Stimulated activated naive CD8-positive, alpha-beta T cell treated with anti-CD3 and anti-CD28 coated beads, Interleukin-15, amount 100 ng/mL, for 72 hours (primary cell): ENCODE data around the gene ZBTB39.
"Not testable (repeated sequence)": the region's sequence is repeated elsewhere in the genome, so short reads cannot be mapped to it uniquely, and the experiment has no call there.

ENCODE experiments used
- ATAC-seq: fragments of 150-1000 bp; cut with Tn5 transposase; 2 replicates; pipeline ENCODE4 v1.10.0; 2021; ENCODE audit warnings: mild to moderate bottlenecking, moderate library complexity
- DNase-seq, 2 donors: peaks; one replicate each; pipeline ENCODE4 v3.0.0; 2021 to 2022
- H3K27ac Mint-ChIP-seq, 2 donors: one replicate each; pipeline ENCODE4 v1.8.0; 2022; ENCODE audit warnings: mild to moderate bottlenecking in 2 of 2, mixed read lengths in 2 of 2, moderate library complexity in 2 of 2
- H3K27me3 Mint-ChIP-seq: one replicate; pipeline ENCODE4 v1.8.0; 2022; ENCODE audit warnings: mixed read lengths
- H3K4me1 Mint-ChIP-seq: one replicate; pipeline ENCODE4 v1.8.0; 2022; ENCODE audit warnings: mild to moderate bottlenecking, mixed read lengths
- H3K4me3 Mint-ChIP-seq, 2 donors: one replicate each; pipeline ENCODE4 v1.8.0; 2022; ENCODE audit warnings: mild to moderate bottlenecking in 2 of 2, mixed read lengths in 2 of 2, moderate library complexity in 1 of 2
- H3K9me3 Mint-ChIP-seq, 2 donors: one replicate each; pipeline ENCODE4 v1.8.0; 2022; ENCODE audit warnings: mixed read lengths in 2 of 2

The ZBTB39 gene

DNA sequence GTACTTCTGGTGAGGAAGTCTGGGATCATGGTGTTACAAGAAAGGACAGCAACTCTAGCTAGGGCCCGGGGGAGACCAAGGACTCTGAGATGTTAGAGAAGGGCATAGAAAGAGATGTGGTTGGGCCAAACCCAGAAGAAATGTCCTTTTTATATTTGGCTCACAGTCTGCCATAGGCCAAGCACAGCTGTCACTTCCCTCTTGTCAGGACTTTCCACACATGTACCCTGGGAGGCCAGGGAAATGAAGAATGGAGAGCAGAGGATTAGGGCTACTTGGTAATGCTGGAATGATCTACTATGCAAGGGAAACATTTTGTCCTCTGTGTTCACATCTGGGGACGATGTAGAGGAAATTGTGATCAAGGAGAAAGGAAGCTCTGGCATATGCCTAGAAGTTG is 34.4 kb upstream of the ZBTB39 start:
- ATAC-seq (no peak), DNase-seq (no peak)
- peaks cover 7% of the 10 kb centered on the region for H3K4me1 Mint-ChIP-seq
- H3K27ac Mint-ChIP-seq, result no peak overlapping the region
- H3K4me3 Mint-ChIP-seq, result no peak overlapping the region
- no peaks in the 10 kb centered on the region for H3K27me3 Mint-ChIP-seq
- no peaks in the 10 kb centered on the region for H3K9me3 Mint-ChIP-seq

- H3K27me3 Mint-ChIP-seq, result no peaks in the 10 kb centered on the region
- H3K4me3 Mint-ChIP-seq, result no peak overlapping the region
- no peak overlapping the region for H3K27ac Mint-ChIP-seq
- DNase-seq, result no peak
- no peaks in the 10 kb centered on the region for H3K9me3 Mint-ChIP-seq
- H3K4me1 Mint-ChIP-seq, result peaks cover 2% of the 10 kb centered on the region
- ATAC-seq, result no peak
These were observed 33.9 kb upstream of the ZBTB39 start for GRCh38 chr12:57040211-57040610.

DNA sequence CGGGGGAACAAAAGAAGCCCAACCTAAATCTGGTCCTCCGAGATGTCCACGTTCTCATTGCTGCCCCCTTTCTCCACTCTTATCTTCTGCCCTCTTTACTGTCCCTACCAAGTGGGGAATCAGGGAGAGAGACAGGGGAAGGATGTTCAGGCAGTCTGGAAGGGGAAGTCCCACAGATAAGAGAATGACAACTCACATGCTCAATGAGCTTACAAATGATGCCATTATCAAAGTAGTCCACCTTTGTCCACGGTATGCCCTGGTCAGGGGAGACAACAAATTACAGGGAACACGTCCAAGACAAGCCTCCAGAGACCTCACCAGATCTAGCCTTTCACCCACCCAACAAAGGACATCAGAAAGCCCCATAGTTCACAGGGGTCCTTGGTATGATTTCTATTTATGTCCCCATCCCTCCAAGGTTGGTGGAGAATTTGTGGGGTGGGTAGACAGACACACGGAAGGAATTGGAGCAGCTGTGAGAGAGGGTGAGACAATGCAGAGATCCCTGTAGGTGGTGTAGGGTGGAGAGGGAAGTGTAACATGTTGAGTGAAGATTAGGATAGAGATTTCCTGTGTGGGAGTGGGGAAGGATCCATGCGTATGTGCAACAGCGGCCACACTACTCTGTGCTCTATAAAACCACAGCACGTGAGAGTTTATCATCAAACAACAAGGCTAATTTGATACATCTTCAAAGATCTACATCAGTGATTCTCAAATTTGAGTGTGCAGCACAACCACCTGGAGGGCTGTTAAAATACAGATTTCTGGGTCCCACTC is 32.9 kb upstream of the ZBTB39 start:
- no peaks in the 10 kb centered on the region for H3K9me3 Mint-ChIP-seq
- H3K4me3 Mint-ChIP-seq, result no peak overlapping the region
- no peak for ATAC-seq
- H3K27me3 Mint-ChIP-seq, result no peaks in the 10 kb centered on the region
- DNase-seq, result no peak
- no peak overlapping the region for H3K27ac Mint-ChIP-seq
- H3K4me1 Mint-ChIP-seq, result no peaks in the 10 kb centered on the region

- no peaks in the 10 kb centered on the region for H3K27me3 Mint-ChIP-seq
- ATAC-seq (no peak), DNase-seq (no peak)
- H3K9me3 Mint-ChIP-seq, result no peaks in the 10 kb centered on the region
- H3K4me1 Mint-ChIP-seq, result no peaks in the 10 kb centered on the region
- no peak overlapping the region for H3K27ac Mint-ChIP-seq
- H3K4me3 Mint-ChIP-seq, result no peak overlapping the region
These were observed 30.9 kb upstream of the ZBTB39 start for GRCh38 chr12:57037264-57037663.

GRCh38 chr12:57033431-57033830 is 27.1 kb upstream of the ZBTB39 start:
- H3K27me3 Mint-ChIP-seq, result no peaks in the 10 kb centered on the region
- no peak overlapping the region for H3K4me3 Mint-ChIP-seq
- peaks cover 19% of the 10 kb centered on the region for H3K4me1 Mint-ChIP-seq

DNA sequence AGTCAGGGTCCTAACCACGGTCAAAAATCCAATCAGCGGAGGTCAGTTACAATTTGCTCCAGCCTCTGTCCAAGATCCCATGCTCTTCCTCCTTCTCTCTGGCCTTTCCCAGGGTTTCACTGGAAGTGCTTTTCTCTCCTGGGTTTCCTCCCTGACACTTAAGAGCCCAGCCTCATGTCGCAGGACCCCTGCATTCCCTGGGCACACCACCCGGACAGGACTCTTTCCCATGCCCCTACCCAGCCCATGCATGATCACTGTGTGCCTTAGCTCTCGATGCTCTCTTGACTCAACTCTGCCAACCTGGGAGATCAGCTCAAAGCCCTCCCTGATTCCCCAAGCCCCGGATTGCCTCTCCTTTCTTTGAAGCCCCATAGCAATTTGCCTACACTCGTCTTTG is 25.4 kb upstream of the ZBTB39 start:
- ATAC-seq (no peak), DNase-seq (no peak)
- no peaks in the 10 kb centered on the region for H3K9me3 Mint-ChIP-seq
- peaks cover 32% of the 10 kb centered on the region for H3K4me1 Mint-ChIP-seq
- peak overlapping the region in 1 of 2 donors; percentile 28 for H3K27ac Mint-ChIP-seq
- no peaks in the 10 kb centered on the region for H3K27me3 Mint-ChIP-seq
- no peak overlapping the region for H3K4me3 Mint-ChIP-seq

More at GRCh38 chr12:57033431-57033830, 27.1 kb upstream of the ZBTB39 start:
- no peaks in the 10 kb centered on the region for H3K9me3 Mint-ChIP-seq
- peak overlapping the region in 1 of 2 donors; percentile 63 for H3K27ac Mint-ChIP-seq
- no peak for ATAC-seq
- no peak for DNase-seq

DNA sequence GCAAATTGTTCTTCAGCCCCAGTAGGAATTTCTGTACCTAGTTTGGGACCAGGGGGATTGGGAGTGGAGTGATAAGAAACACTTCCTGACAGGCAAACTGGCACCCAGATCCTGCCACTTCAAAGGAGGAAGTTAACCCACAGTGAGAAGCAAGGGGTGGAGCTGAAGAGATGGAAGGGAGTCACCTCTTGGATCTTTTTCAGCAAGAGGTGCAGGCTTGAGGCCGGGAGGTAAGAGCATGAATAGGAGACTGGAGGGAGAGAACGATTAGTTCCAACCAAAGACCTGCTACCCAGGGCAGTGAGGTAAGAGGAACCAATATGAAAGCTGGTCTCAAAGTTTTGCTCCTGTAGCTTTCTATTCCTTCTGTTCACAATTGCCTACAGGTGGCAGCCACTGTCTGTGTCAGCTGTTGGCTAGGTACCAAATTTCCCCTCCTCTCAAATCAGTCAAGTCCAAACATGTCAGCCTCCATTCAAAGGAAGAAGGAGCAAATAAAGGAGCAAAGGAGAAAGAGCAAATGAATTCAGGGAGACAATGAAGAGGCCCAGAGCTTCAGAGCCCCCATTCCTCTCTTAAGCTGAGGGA is 24.9 kb upstream of the ZBTB39 start:
- peak overlapping the region; percentile 50 to 86 for H3K27ac Mint-ChIP-seq
- peak in 1 of 2 donors; percentile 26 for DNase-seq
- H3K9me3 Mint-ChIP-seq, result no peaks in the 10 kb centered on the region
- peaks cover 38% of the 10 kb centered on the region for H3K4me1 Mint-ChIP-seq
- ATAC-seq, result peak; percentile 75
- no peaks in the 10 kb centered on the region for H3K27me3 Mint-ChIP-seq
- peak overlapping the region; percentile 11 to 18 for H3K4me3 Mint-ChIP-seq

- H3K27me3 Mint-ChIP-seq, result no peaks in the 10 kb centered on the region
- H3K9me3 Mint-ChIP-seq, result no peaks in the 10 kb centered on the region
- ATAC-seq (no peak), DNase-seq (no peak)
- peaks cover 41% of the 10 kb centered on the region for H3K4me1 Mint-ChIP-seq
- no peak overlapping the region for H3K4me3 Mint-ChIP-seq
- H3K27ac Mint-ChIP-seq, result no peak overlapping the region
These were observed 23.1 kb upstream of the ZBTB39 start for GRCh38 chr12:57029457-57029856.

GRCh38 chr12:57027805-57028153 is 21.4 kb upstream of the ZBTB39 start:
- no peaks in the 10 kb centered on the region for H3K27me3 Mint-ChIP-seq
- ATAC-seq (no peak), DNase-seq (no peak)
- peak overlapping the region in 1 of 2 donors; percentile 4 for H3K4me3 Mint-ChIP-seq
- H3K9me3 Mint-ChIP-seq, result no peaks in the 10 kb centered on the region
- H3K4me1 Mint-ChIP-seq, result peaks cover 41% of the 10 kb centered on the region
- peak overlapping the region; percentile 7 to 87 for H3K27ac Mint-ChIP-seq

- ATAC-seq, result no peak
These were observed 20.9 kb upstream of the ZBTB39 start for GRCh38 chr12:57027011-57027804.

GRCh38 chr12:57025196-57025595 is 18.9 kb upstream of the ZBTB39 start:
- no peaks in the 10 kb centered on the region for H3K9me3 Mint-ChIP-seq
- ATAC-seq (no peak), DNase-seq (no peak)
- peaks cover 22% of the 10 kb centered on the region for H3K4me1 Mint-ChIP-seq
- no peak overlapping the region for H3K27ac Mint-ChIP-seq
- no peaks in the 10 kb centered on the region for H3K27me3 Mint-ChIP-seq
- H3K4me3 Mint-ChIP-seq, result no peak overlapping the region

More at GRCh38 chr12:57027011-57027804, 20.9 kb upstream of the ZBTB39 start:
- Mint-ChIP-seq H3K4me3 (peak overlapping the region; percentile 4 to 14), H3K27me3 (no peaks in the 10 kb centered on the region), H3K4me1 (peaks cover 41% of the 10 kb centered on the region), H3K9me3 (no peaks in the 10 kb centered on the region), H3K27ac (peak overlapping the region; percentile 15 to 87)
- DNase-seq, result no peak

- Mint-ChIP-seq H3K4me1 (peaks cover 14% of the 10 kb centered on the region), H3K27ac (peak overlapping the region in 1 of 2 donors; percentile 44)
- H3K27me3 Mint-ChIP-seq, H3K4me3 Mint-ChIP-seq, ATAC-seq, DNase-seq, H3K9me3 Mint-ChIP-seq: not testable (repeated sequence)
These were observed 16.0 kb upstream of the ZBTB39 start for GRCh38 chr12:57022324-57022723.

DNA sequence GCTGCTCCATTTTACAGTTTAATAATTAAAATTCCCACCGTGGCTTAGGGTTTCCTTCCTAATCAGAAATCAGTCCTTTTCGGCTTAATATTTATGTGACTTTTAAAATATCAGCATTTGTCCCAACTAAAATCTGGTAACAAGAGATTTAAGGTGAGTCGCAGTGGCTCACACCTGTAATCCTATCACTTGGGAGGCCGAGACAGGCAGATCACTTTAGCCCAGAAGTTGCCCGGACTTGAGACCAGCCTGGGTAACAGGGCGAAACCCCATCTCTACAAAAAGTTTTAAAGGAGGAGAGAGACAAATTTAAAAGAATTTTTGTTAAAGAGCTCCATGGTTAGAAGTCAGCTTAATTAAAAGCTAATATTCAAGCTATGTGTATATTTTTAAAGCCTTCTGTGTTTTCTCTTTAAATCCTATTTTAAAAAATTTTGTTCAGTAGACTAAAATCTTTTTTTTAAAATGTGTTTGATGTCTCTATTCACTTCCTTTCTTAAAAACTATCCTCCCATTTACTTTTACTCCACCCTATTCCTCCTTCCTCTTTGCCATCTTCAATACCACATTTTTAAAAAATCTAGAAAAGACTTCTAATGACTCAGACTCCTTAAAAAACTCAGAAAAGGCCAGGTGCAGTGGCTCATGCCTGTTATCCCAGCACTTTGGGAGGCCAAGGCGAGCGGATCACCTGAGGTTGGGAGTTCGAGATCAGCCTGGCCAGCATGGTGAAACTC is 13.8 kb upstream of the ZBTB39 start:
- H3K9me3 Mint-ChIP-seq, result no peaks in the 10 kb centered on the region

DNA sequence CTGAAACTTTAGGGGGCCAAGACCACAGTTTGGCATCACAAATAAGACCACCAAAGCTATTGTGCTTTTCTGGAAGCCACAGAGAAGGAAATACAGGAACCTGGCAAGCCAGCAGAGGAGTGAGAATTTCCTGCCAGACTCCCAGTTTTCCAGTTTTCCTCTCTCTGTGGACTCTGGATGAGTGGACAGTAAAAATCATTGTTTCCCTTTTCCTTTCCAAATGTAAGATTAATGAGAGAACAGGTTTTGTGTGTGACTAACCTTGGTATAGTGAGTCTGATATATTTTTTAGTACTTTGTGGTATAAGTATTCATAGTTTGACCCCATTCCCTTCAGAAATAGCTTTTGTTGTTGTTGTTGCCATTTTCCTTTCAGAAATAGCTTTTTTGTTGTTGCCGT is 12.6 kb upstream of the ZBTB39 start:
- Mint-ChIP-seq H3K4me1 (no peaks in the 10 kb centered on the region), H3K4me3 (no peak overlapping the region), H3K27me3 (peaks cover 17% of the 10 kb centered on the region), H3K27ac (no peak overlapping the region), H3K9me3 (no peaks in the 10 kb centered on the region)
- no peak for DNase-seq
- ATAC-seq, result no peak

More for the DNA sequence above, 13.8 kb upstream of the ZBTB39 start:
- DNase-seq (no peak), ATAC-seq (no peak)
- H3K4me3 Mint-ChIP-seq, result no peak overlapping the region
- peaks cover 5% of the 10 kb centered on the region for H3K27me3 Mint-ChIP-seq
- H3K4me1 Mint-ChIP-seq, result no peaks in the 10 kb centered on the region
- peak overlapping the region in 1 of 2 donors; percentile 10 for H3K27ac Mint-ChIP-seq

GRCh38 chr12:57018353-57018752 is 12.0 kb upstream of the ZBTB39 start:
- not testable (repeated sequence) for H3K9me3 Mint-ChIP-seq, H3K4me3 Mint-ChIP-seq, H3K4me1 Mint-ChIP-seq, H3K27ac Mint-ChIP-seq, ATAC-seq, DNase-seq
- H3K27me3 Mint-ChIP-seq, result peaks cover 21% of the 10 kb centered on the region
